ENCODE results near the gene PSPN.
"Not testable (repeated sequence)": the region's sequence is repeated elsewhere in the genome, so short reads cannot be mapped to it uniquely, and the experiment has no call there.

The PSPN gene

DNA sequence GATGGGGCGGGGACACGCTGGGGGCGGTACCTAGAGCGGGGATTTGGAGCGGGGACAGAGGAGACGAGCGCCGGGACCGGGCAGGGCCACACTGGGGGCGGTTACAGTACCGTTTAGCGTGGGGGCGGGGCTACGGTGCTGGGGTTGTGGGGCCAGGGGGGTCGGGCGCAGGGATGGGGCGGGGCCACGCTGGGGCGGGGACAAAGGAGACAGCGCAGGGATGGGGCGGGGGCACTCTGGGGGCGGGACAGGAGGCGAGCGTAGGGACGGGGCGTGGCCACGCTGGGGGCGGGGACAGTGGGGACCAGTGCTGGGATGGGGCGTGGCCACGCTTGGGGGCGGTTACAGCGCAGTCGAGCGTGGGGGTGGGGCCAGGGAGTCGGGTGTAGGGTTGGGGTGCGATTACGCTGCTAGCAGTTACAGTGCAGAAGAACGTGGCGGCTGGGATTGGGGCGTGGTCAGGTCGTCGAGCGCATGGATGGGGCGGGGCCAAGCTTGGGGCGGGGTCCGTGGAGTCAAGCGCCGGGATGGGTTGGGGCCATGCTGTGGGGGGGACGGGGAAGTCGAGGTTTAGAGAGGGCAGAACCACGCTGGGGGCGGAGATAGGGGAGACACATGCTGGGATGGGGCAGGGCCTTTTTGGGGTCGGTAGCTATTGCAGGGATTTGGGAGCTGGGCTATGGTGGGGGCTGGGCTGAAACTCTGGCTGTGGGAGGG, 2.5 kb downstream of the PSPN start:
- peak; percentile 98 for DNase-seq (ENCODE audit: low spot score)

DNA sequence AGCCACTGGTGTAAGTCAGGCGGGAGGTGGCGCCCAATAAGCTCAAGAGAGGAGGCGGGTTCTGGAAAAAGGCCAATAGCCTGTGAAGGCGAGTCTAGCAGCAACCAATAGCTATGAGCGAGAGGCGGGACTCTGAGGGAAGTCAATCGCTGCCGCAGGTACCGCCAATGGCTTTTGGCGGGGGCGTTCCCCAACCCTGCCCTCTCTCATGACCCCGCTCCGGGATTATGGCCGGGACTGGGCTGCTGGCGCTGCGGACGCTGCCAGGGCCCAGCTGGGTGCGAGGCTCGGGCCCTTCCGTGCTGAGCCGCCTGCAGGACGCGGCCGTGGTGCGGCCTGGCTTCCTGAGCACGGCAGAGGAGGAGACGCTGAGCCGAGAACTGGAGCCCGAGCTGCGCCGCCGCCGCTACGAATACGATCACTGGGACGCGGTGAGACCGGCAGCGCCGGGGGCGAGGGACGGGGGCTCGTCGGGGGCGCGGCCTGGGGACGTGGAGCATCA, 3.1 kb downstream of the PSPN start, which contains the start of gene ALKBH7:
ALKBH7 (plus strand) TSS at position 201 of the 502 bp plus-strand sequence; CDS start at position 228, 27 bp downstream.
- DNase-seq (ENCODE audit: low spot score): peak; percentile 99

DNA sequence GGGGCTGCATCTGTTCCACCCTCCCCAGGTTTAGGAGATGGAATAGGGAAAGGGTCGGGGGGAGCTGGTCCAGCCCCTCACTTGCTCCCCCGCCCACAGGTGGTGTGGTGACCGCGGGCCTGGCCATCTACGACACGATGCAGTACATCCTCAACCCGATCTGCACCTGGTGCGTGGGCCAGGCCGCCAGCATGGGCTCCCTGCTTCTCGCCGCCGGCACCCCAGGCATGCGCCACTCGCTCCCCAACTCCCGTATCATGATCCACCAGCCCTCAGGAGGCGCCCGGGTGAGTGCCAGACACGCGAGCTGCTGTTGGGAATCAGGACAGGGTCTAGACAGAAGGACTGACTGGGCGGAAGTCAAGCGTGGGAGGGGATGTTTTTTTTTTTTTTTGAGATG, 11.4 kb downstream of the PSPN start:
- DNase-seq (ENCODE audit: low spot score): no peak

DNA sequence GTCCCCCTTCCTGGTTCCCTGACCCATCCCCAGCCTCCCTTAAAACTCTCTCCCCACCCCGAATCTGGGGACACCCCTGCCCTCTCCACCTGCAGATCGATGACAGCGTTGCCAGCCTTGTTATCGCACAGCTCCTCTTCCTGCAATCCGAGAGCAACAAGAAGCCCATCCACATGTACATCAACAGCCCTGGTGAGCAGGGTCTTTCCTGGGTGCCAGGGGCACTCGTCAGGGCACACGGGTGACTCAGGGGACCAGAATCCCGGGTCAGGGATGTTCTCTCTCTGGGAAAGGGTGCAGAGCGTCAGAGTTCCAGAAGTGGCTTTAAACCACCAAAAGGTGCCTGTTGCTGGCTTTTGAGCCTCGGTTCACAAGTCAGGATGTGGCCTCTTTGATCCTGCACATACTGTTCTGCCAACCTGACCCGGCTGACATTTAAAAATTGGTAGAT, 13.4 kb downstream of the PSPN start:
- peak; percentile 68 for DNase-seq (ENCODE audit: low spot score)

DNA sequence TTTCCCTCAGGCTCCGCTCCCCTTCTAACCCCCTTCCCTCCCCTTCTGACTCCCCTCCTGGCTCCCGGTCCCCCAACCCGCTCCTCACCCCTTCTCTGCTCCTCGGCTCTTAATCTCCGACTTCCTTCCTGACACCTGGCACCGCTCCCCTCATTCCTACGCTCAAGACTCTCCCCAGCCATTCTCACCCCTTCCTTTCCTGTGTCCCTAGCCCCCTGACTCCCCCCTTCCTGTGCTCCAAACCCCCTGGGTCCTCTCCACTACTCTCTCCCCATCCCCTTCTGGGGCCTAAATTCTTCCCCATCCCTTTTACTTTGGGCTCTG, 13.7 kb downstream of the PSPN start:
- DNase-seq (ENCODE audit: low spot score): no peak

DNA sequence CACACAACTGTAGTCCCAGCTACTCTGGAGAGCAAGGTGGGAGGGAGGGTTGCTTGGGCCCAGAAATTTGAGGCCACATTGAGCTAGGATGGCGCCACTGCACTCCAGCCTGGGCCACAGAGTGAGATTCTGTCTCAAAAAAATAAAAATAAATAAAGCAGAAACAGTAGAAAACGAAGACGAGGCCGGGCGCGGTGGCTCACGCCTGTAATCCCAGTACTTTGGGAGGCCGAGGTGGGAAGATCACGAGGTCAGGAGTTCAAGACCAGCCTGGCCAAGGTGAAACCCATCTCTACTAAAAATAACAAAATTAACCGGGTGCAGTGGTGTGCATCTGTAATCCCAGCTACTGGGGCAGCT, 14.9 kb downstream of the PSPN start:
- not testable (repeated sequence) for DNase-seq (ENCODE audit: low spot score)

DNA sequence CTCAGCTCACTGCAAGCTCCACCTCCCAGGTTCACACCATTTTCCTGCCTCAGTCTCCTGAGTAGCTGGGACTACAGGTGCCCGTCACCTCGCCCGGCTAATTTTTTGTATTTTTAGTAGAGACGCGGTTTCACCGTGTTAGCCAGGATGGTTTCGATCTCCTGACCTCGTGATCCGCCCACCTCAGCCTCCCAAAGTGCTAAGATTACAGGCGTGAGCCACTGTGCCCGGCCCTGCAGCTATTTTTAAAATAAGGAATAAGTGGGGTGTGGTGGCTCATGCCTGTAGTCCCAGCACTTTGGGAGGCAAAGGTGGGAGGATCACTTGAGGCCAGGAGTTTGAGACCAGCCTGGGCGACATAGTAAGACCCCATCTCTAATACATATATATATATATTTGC, 15.3 kb downstream of the PSPN start:
- not testable (repeated sequence) for DNase-seq (ENCODE audit: low spot score)

DNA sequence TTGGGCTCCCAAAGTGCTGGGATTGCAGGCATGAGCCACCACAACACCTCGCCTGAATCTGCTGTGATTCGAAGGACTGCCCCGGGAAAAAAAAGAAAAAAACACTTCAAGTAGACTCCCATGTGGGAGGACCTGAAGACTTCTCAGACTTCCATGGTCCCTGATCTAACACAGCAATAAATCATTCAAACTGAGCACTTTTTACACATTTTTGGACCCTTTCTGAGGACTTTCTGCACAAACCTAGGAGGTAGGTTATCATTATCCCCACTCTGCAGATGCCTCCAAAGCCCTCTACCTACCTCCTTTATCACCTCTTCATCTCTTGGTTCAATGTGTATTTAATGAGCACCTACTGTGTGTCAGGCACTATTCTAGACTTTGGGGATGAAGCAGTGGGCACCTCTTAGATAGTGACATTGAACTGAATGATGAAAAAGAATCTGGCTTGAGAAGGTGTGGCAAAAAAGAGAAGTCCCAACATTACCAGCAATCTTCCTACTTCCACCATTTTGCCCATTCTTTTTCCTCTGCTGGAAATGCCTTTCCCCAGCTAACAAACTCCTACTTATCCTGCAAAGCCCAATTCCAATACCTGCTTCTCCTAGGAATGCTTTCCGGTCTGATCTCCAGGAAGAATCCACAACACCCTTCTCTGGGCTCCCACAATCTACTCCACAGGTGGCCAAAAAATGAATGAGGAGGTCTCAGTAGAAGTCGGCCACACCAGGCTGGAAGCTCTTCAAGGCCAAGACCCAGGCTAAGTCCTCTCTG, 16.0 kb downstream of the PSPN start:
- DNase-seq (ENCODE audit: low spot score): no peak

DNA sequence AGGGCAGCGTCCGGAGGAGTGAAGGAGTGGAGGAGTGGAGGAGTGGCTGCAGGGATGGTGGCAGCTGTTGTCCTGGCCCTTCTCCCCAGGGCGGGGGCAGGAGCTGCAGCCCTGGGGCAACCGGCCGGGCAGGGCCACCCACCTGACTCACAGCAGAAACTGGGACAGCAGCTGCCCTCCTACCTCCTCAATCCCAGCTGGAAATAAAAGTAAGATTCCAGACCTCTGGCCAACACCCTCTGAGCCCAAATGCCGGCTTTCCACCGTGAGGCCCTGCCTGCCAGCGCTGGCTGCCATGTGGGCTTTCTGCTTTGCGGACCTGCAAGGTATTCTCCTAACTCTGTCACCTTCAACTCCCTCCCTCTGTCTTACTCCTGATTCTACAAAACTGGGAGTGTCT, 17.7 kb downstream of the PSPN start:
- no peak for DNase-seq (ENCODE audit: low spot score)

DNA sequence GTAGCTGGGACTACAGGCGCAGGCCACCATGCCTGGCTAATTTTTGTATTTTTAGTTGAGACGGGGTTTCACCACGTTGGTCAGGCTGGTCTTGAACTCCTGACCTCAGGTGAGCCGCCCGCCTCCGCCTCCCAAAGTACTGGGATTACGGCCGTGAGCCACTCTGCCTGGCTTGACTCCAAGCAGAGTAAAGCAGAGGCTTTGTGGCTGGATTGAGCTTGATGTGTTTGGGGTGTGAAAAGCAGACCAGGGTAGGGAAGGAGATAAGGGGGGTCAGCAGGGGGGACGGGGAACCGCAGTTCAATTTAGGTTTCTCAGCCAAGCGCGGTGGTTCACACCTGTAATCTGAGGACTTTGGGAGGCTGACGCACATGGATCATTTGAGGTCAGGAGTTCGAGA, 18.6 kb downstream of the PSPN start:
- DNase-seq (ENCODE audit: low spot score): no peak

DNA sequence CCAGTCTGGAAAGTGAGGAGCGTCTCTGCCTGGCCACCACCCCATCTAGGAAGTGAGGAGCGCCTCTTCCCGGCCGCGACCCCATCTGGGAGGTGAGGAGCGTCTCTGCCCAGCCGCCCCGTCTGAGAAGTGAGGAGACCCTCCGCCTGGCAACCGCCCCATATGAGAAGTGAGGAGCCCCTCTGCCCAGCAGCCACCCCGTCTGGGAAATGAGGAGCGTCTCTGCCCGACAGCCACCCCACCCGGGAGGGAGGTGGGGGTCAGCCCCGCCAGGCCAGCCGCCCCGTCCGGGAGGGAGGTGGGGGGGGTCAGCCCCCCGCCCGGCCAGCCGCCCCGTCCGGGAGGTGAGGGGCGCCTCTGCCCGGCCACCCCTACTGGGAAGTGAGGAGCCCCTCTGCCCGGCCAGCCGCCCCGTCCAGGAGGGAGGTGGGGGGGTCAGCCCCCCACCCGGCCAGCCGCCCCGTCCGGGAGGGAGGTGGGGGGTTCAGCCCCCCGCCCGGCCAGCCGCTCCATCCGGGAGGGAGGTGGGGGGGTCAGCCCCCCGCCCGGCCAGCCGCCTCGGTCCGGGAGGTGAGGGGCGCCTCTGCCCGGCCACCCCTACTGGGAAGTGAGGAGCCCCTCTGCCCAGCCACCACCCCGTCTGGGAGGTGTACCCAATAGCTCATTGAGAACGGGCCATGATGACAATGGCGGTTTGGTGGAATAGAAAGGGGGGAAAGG, 20.3 kb downstream of the PSPN start:
- DNase-seq (ENCODE audit: low spot score): not testable (repeated sequence)

DNA sequence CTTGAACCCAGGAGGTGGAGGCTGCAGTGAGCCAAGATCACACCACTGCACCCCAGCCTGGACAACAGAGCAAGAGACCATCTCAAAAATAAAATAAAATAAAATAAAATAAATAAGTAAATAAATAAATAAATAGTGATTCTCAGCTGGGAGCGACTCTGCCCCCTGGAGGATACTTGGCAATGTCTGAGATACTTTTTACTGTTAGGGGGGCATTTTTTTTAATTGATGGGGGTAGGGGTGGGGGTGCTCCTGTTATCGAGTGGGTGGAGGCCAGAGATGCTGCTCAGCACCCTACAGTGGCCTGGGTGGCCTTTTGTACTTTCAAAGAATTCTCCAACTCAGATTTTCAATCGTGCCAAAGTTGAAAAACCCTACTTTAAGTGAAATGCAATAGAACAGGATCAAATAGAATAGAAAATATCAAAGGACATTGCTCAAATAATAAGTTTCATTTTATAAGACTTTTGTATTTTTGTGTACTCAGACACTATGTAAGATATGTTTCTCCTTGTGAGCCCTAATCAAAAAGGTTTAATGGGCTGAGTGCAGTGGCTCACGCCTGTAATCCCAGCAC, 21.5 kb downstream of the PSPN start:
- DNase-seq (ENCODE audit: low spot score): no peak

DNA sequence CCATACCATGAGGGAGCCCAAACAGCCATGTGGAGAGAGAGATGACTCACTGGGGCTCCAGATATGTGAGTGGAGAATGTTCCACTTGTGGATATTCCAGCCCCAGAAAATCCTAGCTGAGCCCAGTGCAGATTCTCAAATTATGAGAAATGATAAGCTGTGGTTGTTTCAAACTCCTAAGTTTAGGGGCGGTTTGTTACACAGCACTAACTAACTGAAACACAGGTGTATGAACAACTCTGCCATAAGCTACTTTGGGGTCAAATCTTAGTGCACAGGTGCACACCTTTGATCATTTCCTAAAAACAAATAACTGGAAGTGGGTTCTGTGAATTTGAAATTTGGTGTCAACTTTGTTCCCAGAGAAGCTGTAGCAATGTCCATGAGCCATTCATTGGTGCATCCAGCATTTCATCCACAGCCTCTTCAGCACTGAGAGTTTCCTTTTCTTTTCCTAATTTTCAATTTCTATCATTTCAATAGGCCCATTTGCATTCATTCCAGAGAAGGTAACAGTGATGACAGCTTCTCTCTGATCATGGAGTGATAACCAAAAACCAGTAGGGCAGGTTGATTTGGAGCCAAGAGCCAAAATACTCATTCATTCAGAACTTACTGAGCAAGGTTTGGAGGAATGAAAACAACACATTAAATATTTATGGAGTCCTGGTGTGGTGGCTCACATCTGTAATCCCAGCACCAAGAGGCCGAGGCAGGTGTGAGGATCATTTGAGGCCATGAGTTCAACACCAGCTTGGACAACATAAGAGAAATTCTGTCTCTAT, 23.2 kb downstream of the PSPN start:
- DNase-seq (ENCODE audit: low spot score): no peak

DNA sequence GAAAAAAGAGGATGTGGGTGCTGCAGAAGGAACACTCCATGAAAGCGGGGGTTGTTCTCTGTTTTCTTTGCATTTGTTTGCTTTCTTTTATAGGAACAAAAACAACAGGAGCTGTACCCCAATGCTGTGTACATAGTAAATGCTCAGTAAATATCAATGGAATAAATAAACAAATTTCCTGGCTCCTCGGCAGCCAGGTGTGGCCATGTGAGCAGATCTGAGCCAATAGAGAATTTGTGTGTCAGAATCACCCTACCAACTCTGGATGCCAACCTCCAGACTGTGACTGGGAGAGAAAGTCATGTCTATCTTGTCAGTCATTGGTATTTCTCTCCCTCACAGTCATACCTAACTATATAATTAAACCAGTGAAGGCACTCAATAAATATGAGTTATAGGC, 25.0 kb downstream of the PSPN start:
- no peak for DNase-seq (ENCODE audit: low spot score)

DNA sequence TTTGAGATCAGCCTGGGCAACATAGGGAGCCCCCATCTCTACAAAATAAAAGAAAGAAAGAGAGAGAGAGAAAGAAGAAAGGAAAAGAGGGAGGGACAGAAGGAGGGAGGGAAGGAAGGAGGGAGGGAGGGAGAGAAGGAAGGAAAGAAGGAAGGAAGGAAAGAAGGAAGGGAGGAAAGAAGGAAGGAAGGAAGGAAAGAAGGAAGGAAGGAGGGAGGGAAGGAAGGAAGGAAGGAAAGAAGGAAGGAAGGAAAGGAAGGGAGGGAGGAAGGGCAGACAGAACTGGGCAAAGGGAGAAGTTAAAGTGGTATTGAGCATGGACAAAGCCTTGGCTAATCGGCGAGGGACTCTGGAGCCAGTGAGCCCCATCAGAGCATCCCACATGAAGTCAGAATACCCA, 26.5 kb downstream of the PSPN start:
- not testable (repeated sequence) for DNase-seq (ENCODE audit: low spot score)

DNA sequence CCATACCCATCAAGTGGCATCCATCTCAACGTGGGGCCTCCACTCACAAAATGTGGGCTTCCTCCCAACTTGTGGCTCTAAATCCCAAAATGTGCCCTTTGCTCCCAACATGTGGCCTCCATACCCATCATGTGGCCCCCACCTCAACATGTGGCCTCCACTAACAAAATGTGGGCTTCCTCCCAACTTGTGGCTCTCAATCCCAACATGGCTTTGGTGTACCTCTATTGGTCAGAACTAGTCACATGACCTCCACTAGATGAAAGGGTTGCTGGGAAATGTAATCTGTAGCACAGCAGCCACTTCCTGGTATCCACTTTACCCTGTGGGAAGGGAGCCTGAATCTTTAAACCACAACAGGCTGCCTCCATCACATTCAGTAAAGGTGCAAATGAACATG, 32.3 kb downstream of the PSPN start:
- DNase-seq (ENCODE audit: low spot score): no peak

DNA sequence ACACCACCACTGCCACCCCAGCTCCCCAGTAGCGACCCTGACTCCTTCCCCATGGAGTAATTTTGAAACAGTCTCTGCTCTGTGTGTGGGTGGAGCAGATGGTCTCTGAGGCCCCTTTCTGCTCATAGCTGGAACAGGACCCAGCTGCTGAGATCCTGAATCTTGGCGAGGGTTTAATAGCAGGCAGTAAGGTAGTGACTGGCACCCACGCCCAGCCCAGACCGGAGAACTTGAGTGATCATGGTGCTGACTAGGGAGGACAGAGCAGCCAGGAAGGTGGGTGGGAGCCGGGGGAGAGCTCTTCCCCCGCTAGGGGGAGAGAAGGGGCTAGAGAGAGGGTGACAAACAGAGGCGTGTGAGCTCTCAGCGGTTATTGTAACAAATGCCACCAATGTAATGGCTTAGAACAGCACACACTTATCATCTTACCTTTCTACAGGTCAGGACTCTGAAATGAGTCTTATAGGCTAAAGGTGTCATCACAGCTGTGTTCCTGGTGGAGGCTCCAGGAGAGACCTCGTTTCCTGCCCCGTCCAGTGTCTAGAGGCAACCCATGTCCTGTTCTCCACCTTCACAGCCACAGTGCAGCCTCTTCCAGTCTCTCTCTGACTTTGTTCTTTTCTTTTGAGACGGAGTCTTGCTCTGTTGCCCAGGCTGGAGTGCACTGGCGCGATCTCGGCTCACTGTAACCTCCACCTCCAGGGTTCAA, 35.1 kb downstream of the PSPN start:
- no peak for DNase-seq (ENCODE audit: low spot score)

DNA sequence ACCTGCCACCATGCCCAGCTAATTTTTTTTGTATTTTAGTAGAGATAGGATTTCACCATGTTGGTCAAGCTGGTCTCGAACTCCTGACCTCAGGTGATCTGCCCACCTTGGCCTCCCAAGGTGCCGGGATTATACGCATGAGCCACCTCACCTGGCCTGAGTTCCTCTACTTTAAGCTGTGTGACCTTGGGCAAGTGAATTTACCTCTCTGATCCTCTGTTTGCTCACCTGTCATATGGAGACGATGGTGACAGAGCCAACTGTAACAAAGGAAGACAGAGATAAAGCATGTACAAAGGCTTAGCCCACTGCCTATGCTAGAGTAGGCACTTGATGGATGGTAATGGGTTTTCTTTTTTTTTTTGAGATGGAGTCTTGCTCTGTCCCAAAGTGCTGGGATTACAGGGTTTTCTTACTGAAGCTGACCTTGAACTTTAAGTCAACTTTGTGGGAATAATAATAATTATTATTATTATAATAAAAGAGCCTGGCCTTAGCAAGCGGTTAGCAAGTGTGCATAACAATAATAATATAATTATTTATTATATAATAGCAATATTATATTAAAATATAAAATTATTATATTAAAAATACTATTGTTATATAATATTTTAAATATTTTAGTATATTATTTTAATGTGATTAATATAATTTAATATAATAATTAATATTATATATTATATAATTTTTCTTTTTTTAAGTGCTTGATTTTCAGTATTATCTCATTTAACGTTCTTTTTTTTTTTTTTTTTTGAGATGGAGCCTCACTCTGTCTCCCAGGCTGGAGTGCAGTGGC, 41.0 kb downstream of the PSPN start:
- no peak for DNase-seq (ENCODE audit: low spot score)

DNA sequence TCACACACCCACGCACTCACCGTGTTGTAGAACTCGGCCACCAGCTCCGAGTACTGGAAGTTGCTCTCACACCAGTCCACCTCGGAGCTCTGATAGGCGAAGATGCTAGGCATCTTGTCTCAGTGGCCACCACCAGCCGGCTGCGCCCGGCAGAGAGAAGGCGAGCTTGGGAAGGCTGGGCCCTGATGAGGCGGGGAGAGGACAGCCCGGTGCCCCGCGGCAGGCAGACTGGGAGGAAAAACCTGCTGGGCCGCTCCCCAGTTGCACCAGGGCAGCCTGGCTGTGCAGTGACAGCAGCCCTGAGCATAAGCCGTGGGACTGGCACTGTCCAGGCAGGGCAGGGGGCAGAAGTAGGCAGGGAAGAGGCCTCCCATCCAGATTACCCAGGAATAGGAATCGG, 42.3 kb downstream of the PSPN start, which contains the start of gene ACER1:
ACER1 (minus strand) TSS at position 174 of the 400 bp plus-strand sequence; CDS start at position 113, 61 bp downstream.
- no peak for DNase-seq (ENCODE audit: low spot score)

DNA sequence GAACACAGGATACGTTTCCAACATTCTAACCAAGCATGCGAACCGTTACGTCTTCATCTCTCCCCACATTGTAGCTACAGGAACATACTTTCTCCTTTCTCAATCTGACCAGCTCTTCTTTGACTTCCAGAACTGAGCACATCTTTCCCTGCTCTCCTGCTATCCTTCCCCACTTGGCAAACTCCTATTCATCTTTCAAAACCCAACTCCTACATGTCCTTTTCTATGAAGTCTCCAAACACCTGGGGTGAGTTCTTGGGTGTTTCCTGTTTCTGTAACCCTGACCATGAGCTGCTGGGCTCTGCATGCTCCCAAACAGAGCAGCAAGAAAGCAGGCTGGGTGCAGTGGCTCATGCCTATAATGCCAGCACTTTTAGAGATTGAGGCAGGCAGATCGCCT, 48.9 kb downstream of the PSPN start:
- DNase-seq (ENCODE audit: low spot score): no peak

Data from CD4-positive, alpha-beta T cell treated with Interleukin-6 at 100 ng/mL for 8 hours (primary cell).